Progenitor cell of endocrine pancreas (in vitro differentiated cells): ENCODE data around the gene GUCA2B. TPM values are rescaled to one million over a fixed set of nuclear protein-coding genes. Genes with fewer than 3 reads are reported as not detected.

Experiments used
- DNase-seq: peaks from one replicate; pipeline ENCODE4 v3.0.0; 2021; ENCODE audit warnings: low spot score; ENCODE audit not compliant: unreplicated experiment
- H3K27ac Mint-ChIP-seq: 2 replicates; pipeline ENCODE4 v1.8.0; 2021; ENCODE audit warnings: mild to moderate bottlenecking, moderate library complexity, mixed read lengths
- H3K27me3 Mint-ChIP-seq: 2 replicates; pipeline ENCODE4 v1.8.0; 2021; ENCODE audit warnings: mixed read lengths
- H3K36me3 Mint-ChIP-seq: 2 replicates; pipeline ENCODE4 v1.8.0; 2022; ENCODE audit warnings: mixed read lengths; ENCODE audit not compliant: insufficient read depth
- H3K4me1 Mint-ChIP-seq: 2 replicates; pipeline ENCODE4 v1.8.0; 2021; ENCODE audit warnings: low read depth, mixed read lengths
- H3K4me3 Mint-ChIP-seq: 2 replicates; pipeline ENCODE4 v1.8.0; 2021; ENCODE audit warnings: low read depth, mild to moderate bottlenecking, moderate library complexity, mixed read lengths
- H3K9me3 Mint-ChIP-seq: 2 replicates; pipeline ENCODE4 v1.8.0; 2021; ENCODE audit warnings: low read depth, mixed read lengths
- CTCF ChIP-seq: fragments of 200-600 bp; sonication (generic); IDR thresholded peaks from one replicate; pipeline ENCODE4 v1.5.0; 2021; ENCODE audit warnings: antibody characterized with exemption, mild to moderate bottlenecking; ENCODE audit not compliant: unreplicated experiment
- total RNA-seq: library from RNA; stranded (reverse); gene quantifications from 2 replicates; pipeline ENCODE4 v1.2.1, GENCODE V29; 2021

GUCA2B gene
- total RNA-seq, 1 donor from 2014 or later = 0.89 TPM

- DNase-seq = no peak
- Mint-ChIP-seq H3K36me3 (no peaks in the 10 kb centered on the region), H3K9me3 (no peaks in the 10 kb centered on the region), H3K4me1 (no peaks in the 10 kb centered on the region), H3K4me3 (no peak overlapping the region), H3K27ac (no peak overlapping the region), H3K27me3 (peaks cover 8% of the 10 kb centered on the region)
- TF ChIP-seq CTCF = no peak
These were observed 1.1 kb upstream of the GUCA2B start for GRCh38 chr1:42152119-42152518.

- Mint-ChIP-seq H3K36me3 (no peaks in the 10 kb centered on the region), H3K27me3 (peaks cover 8% of the 10 kb centered on the region), H3K4me3 (no peak overlapping the region), H3K27ac (no peak overlapping the region), H3K4me1 (no peaks in the 10 kb centered on the region), H3K9me3 (no peaks in the 10 kb centered on the region)
- TF ChIP-seq CTCF = no peak
- no peak for DNase-seq
These were observed 414 bp downstream of the GUCA2B start for GRCh38 chr1:42153624-42154023.

- Mint-ChIP-seq H3K36me3 (no peaks in the 10 kb centered on the region), H3K9me3 (no peaks in the 10 kb centered on the region), H3K27ac (no peak overlapping the region), H3K27me3 (peaks cover 8% of the 10 kb centered on the region), H3K4me1 (no peaks in the 10 kb centered on the region), H3K4me3 (no peak overlapping the region)
- no peak for DNase-seq
- no peak for TF ChIP-seq CTCF
These were observed 1.5 kb downstream of the GUCA2B start for GRCh38 chr1:42154685-42155084.

GRCh38 chr1:42155362-42155761, 2.2 kb downstream of the GUCA2B start:
- Mint-ChIP-seq H3K9me3 (no peaks in the 10 kb centered on the region), H3K27me3 (peaks cover 6% of the 10 kb centered on the region)
- no peak for TF ChIP-seq CTCF

GRCh38 chr1:42157667-42158066, 4.5 kb downstream of the GUCA2B start:
- Mint-ChIP-seq H3K27ac (no peak overlapping the region), H3K4me1 (no peaks in the 10 kb centered on the region), H3K27me3 (peaks cover 3% of the 10 kb centered on the region), H3K4me3 (no peak overlapping the region), H3K9me3 (peaks cover 4% of the 10 kb centered on the region), H3K36me3 (no peaks in the 10 kb centered on the region)
- DNase-seq = no peak
- no peak for TF ChIP-seq CTCF

More at GRCh38 chr1:42155362-42155761, 2.2 kb downstream of the GUCA2B start:
- H3K4me3 Mint-ChIP-seq = no peak overlapping the region
- no peaks in the 10 kb centered on the region for H3K4me1 Mint-ChIP-seq
- no peak overlapping the region for H3K27ac Mint-ChIP-seq
- no peaks in the 10 kb centered on the region for H3K36me3 Mint-ChIP-seq
- no peak for DNase-seq
